ENCODE data around the gene CDT1. TPM values are rescaled to one million over a fixed set of nuclear protein-coding genes. Genes with fewer than 3 reads are reported as not detected.
"Not testable (repeated sequence)": the region's sequence is repeated elsewhere in the genome, so short reads cannot be mapped to it uniquely, and the experiment has no call there.

The CDT1 gene
- total RNA-seq, 1 experiment from 2014 or later: 97.7 TPM

- TF ChIP-seq CTCF (IDR thresholded peaks at IDR 0.05; ENCODE audit: insufficient read depth in 1 of 2, low read depth in 1 of 2, low read length in 1 of 2, severe bottlenecking in 1 of 2, unreplicated experiment in 1 of 2): no peak
- no peaks in the 10 kb centered on the region; the same call in 1 of the 2 replicates for H3K36me3 ChIP-seq (ENCODE audit: control insufficient read depth, insufficient read depth, low read length)
- Mint-ChIP-seq H3K4me3 (ENCODE audit: unreplicated experiment) (no peak overlapping the region), H3K9me3 (ENCODE audit: unreplicated experiment) (no peaks in the 10 kb centered on the region), H3K27ac (ENCODE audit: unreplicated experiment) (no peak overlapping the region), H3K36me3 (ENCODE audit: insufficient read depth, unreplicated experiment) (peaks cover 38% of the 10 kb centered on the region), H3K4me1 (ENCODE audit: low read depth, unreplicated experiment) (no peaks in the 10 kb centered on the region), H3K27me3 (ENCODE audit: insufficient read depth, unreplicated experiment) (no peaks in the 10 kb centered on the region)
- no peak overlapping the region for H3K4me3 ChIP-seq (ENCODE audit: low read depth, low read length)
- ChIA-PET CTCF (interaction anchor here (0.7 kb wide), 1 partner anchor 44 kb away, joined by 3 read pairs; no protein-coding TSS in a partner anchor), POLR2A (no interaction called here)
- BruUV-seq (replicated peaks): no TSS peak
- H3K27me3 ChIP-seq (replicated peaks; ENCODE audit: control insufficient read depth, insufficient read depth, low read length): no peaks in the 10 kb centered on the region
- intact Hi-C loops (cut with micrococcal nuclease; ENCODE audit: unreplicated experiment): no loop called here
- H3K9me3 ChIP-seq: no peaks in the 10 kb centered on the region
- DNase-seq: no peak
- H3K4me1 ChIP-seq: no peaks in the 10 kb centered on the region
Measured at GRCh38 chr16:88820385-88821025, 16.9 kb downstream of the CDT1 start.

GRCh38 chr16:88821168-88821850 is 17.7 kb downstream of the CDT1 start:
- no peaks in the 10 kb centered on the region for H3K4me1 ChIP-seq
- no peak overlapping the region for H3K27ac Mint-ChIP-seq (ENCODE audit: unreplicated experiment)
- intact Hi-C loops (cut with micrococcal nuclease; ENCODE audit: unreplicated experiment): no loop called here
- no peaks in the 10 kb centered on the region for H3K9me3 ChIP-seq
- no peaks in the 10 kb centered on the region for H3K27me3 Mint-ChIP-seq (ENCODE audit: insufficient read depth, unreplicated experiment)
- H3K36me3 Mint-ChIP-seq (ENCODE audit: insufficient read depth, unreplicated experiment): peaks cover 36% of the 10 kb centered on the region
- no peaks in the 10 kb centered on the region; the same call in 1 of the 2 replicates for H3K36me3 ChIP-seq (ENCODE audit: control insufficient read depth, insufficient read depth, low read length)
- no peak for DNase-seq
- no peaks in the 10 kb centered on the region for H3K4me1 Mint-ChIP-seq (ENCODE audit: low read depth, unreplicated experiment)
- TF ChIP-seq CTCF (IDR thresholded peaks at IDR 0.05; ENCODE audit: insufficient read depth in 1 of 2, low read depth in 1 of 2, low read length in 1 of 2, severe bottlenecking in 1 of 2, unreplicated experiment in 1 of 2): no peak
- BruUV-seq (replicated peaks): no TSS peak
- no peak overlapping the region for H3K4me3 ChIP-seq (ENCODE audit: low read depth, low read length)
- H3K4me3 Mint-ChIP-seq (ENCODE audit: unreplicated experiment): no peak overlapping the region
- H3K27me3 ChIP-seq (replicated peaks; ENCODE audit: control insufficient read depth, insufficient read depth, low read length): no peaks in the 10 kb centered on the region
- H3K9me3 Mint-ChIP-seq (ENCODE audit: unreplicated experiment): no peaks in the 10 kb centered on the region
- ChIA-PET POLR2A (no interaction called here), CTCF (interaction anchor here (1.1 kb wide), 1 partner anchor 84 kb away, joined by 4 read pairs; no protein-coding TSS in a partner anchor)

- Histone ChIP-seq H3K9me3 (no peaks in the 10 kb centered on the region), H3K27me3 (replicated peaks; ENCODE audit: control insufficient read depth, insufficient read depth, low read length) (no peaks in the 10 kb centered on the region), H3K36me3 (ENCODE audit: control insufficient read depth, insufficient read depth, low read length) (no peaks in the 10 kb centered on the region; the same call in 1 of the 2 replicates), H3K4me1 (no peaks in the 10 kb centered on the region), H3K4me3 (ENCODE audit: low read depth, low read length) (no peak overlapping the region)
- H3K4me1 Mint-ChIP-seq (ENCODE audit: low read depth, unreplicated experiment): no peaks in the 10 kb centered on the region
- H3K27ac Mint-ChIP-seq (ENCODE audit: unreplicated experiment): no peak overlapping the region
- ChIA-PET POLR2A (no interaction called here), CTCF (interaction anchor here (1.1 kb wide), 1 partner anchor 85 kb away, joined by 4 read pairs; no protein-coding TSS in a partner anchor)
- H3K36me3 Mint-ChIP-seq (ENCODE audit: insufficient read depth, unreplicated experiment): peaks cover 24% of the 10 kb centered on the region
- BruUV-seq (replicated peaks): no TSS peak
- H3K9me3 Mint-ChIP-seq (ENCODE audit: unreplicated experiment): no peaks in the 10 kb centered on the region
- no peak for DNase-seq
- no peak overlapping the region for H3K4me3 Mint-ChIP-seq (ENCODE audit: unreplicated experiment)
- TF ChIP-seq CTCF (IDR thresholded peaks at IDR 0.05; ENCODE audit: insufficient read depth in 1 of 2, low read depth in 1 of 2, low read length in 1 of 2, severe bottlenecking in 1 of 2, unreplicated experiment in 1 of 2): no peak
- intact Hi-C loops (cut with micrococcal nuclease; ENCODE audit: unreplicated experiment): no loop called here
- H3K27me3 Mint-ChIP-seq (ENCODE audit: insufficient read depth, unreplicated experiment): no peaks in the 10 kb centered on the region
Measured at GRCh38 chr16:88822281-88823040, 18.9 kb downstream of the CDT1 start.

GRCh38 chr16:88823646-88824045 is 20.1 kb downstream of the CDT1 start:
- not testable (repeated sequence) for H3K27ac Mint-ChIP-seq (ENCODE audit: unreplicated experiment); H3K4me3 Mint-ChIP-seq (ENCODE audit: unreplicated experiment)

More at GRCh38 chr16:88823646-88824045, 20.1 kb downstream of the CDT1 start:
- peaks cover 12% of the 10 kb centered on the region for H3K36me3 Mint-ChIP-seq (ENCODE audit: insufficient read depth, unreplicated experiment)
- CTCF ChIA-PET; POLR2A ChIA-PET; H3K9me3 Mint-ChIP-seq (ENCODE audit: unreplicated experiment); BruUV-seq (replicated peaks); H3K4me3 ChIP-seq (ENCODE audit: low read depth, low read length); intact Hi-C loops (cut with micrococcal nuclease; ENCODE audit: unreplicated experiment); H3K27me3 Mint-ChIP-seq (ENCODE audit: insufficient read depth, unreplicated experiment); H3K4me1 Mint-ChIP-seq (ENCODE audit: low read depth, unreplicated experiment); H3K4me1 ChIP-seq; H3K9me3 ChIP-seq; H3K36me3 ChIP-seq (ENCODE audit: control insufficient read depth, insufficient read depth, low read length); H3K27me3 ChIP-seq (replicated peaks; ENCODE audit: control insufficient read depth, insufficient read depth, low read length); DNase-seq: not testable (repeated sequence)
